Natural killer cell (primary cell): ENCODE measurements around the gene HSPA2. TPM values are rescaled to one million over a fixed set of nuclear protein-coding genes. Genes with fewer than 3 reads are reported as not detected.

ENCODE experiments used
- ATAC-seq, 3 donors: fragments of 150-1000 bp in 2 of 3; fragments of 200-7000 bp in 1 of 3; cut with Tn5 transposase; 1 replicate in 1 of 3; 2 replicates in 2 of 3; pipeline ENCODE4 v1.10.0; 2021; ENCODE audit warnings: mild to moderate bottlenecking in 2 of 3, moderate library complexity in 2 of 3
- DNase-seq, 2 donors: peaks; one replicate each; pipeline versions ENCODE4 v3.0.0 to v3.0.0-alpha.2; 2013 to 2021; ENCODE audit warnings: mixed read lengths in 1 of 2
- H3K27ac ChIP-seq: one replicate; pipeline ENCODE4 v1.5.1; 2013; ENCODE audit warnings: mild to moderate bottlenecking, low read length
- H3K27me3 ChIP-seq: one replicate; pipeline ENCODE4 v1.6.1; 2013; ENCODE audit warnings: low read length; ENCODE audit not compliant: control insufficient read depth, insufficient read depth
- H3K36me3 ChIP-seq: one replicate; pipeline ENCODE4 v1.6.1; 2013; ENCODE audit warnings: low read length; ENCODE audit not compliant: control insufficient read depth, insufficient read depth
- H3K4me1 ChIP-seq: one replicate; pipeline ENCODE4 v1.6.1; 2013; ENCODE audit warnings: low read length; ENCODE audit not compliant: control insufficient read depth, insufficient read depth
- H3K4me3 ChIP-seq: one replicate; pipeline ENCODE4 v1.5.1; 2013; ENCODE audit warnings: low read length
- H3K9me3 ChIP-seq: one replicate; pipeline ENCODE4 v1.6.1; 2013; ENCODE audit warnings: low read length; ENCODE audit not compliant: control insufficient read depth, insufficient read depth
- H3K27ac Mint-ChIP-seq, 2 donors: one replicate each; pipeline ENCODE4 v1.8.0; 2022; ENCODE audit warnings: mild to moderate bottlenecking in 2 of 2, mixed read lengths in 2 of 2, moderate library complexity in 1 of 2
- H3K27me3 Mint-ChIP-seq, 2 donors: one replicate each; pipeline ENCODE4 v1.8.0; 2022; ENCODE audit warnings: low read depth in 2 of 2, mixed read lengths in 2 of 2
- H3K36me3 Mint-ChIP-seq: one replicate; pipeline ENCODE4 v1.8.0; 2022; ENCODE audit warnings: mixed read lengths
- H3K4me1 Mint-ChIP-seq, 2 donors: one replicate each; pipeline ENCODE4 v1.8.0; 2022; ENCODE audit warnings: mixed read lengths in 2 of 2
- H3K4me3 Mint-ChIP-seq: one replicate; pipeline ENCODE4 v1.8.0; 2022; ENCODE audit warnings: mild to moderate bottlenecking, moderate library complexity, mixed read lengths
- H3K9me3 Mint-ChIP-seq, 2 donors: one replicate each; pipeline ENCODE4 v1.8.0; 2022; ENCODE audit warnings: mixed read lengths in 2 of 2
- whole genome bisulfite sequencing: methylation state at CpG from one replicate; pipeline ENCODE4 v1.1.7; 2013; ENCODE audit warnings: missing lambda C conversion rate; ENCODE audit not compliant: insufficient coverage; 5-methylcytosine and 5-hydroxymethylcytosine counted together
- intact Hi-C: fragments of 100-400 bp; cut with micrococcal nuclease; formaldehyde crosslinking; loops from one replicate; pipeline ENCODE4 v1.14.2; 2022
- total RNA-seq, 4 donors: library from RNA; stranded (reverse); fragments of 120-200 nt in 1 of 4; gene quantifications; one replicate each; pipeline versions ENCODE4 v1.2.3 to v1.2.4, GENCODE V29; 2013 to 2022
- TF ChIP-seq, protein P1 (sequence below): fragments of 200-600 bp; IDR thresholded peaks from one replicate; pipeline ENCODE4 v1.8.0; 2022; ENCODE audit warnings: antibody characterized with exemption

HSPA2 gene
- total RNA-seq, 3 donors from 2014 or later (not counting 1 experiment from before 2014, with no cell fraction given): 1.1 to 1.5 (median 1.1) TPM

DNA sequence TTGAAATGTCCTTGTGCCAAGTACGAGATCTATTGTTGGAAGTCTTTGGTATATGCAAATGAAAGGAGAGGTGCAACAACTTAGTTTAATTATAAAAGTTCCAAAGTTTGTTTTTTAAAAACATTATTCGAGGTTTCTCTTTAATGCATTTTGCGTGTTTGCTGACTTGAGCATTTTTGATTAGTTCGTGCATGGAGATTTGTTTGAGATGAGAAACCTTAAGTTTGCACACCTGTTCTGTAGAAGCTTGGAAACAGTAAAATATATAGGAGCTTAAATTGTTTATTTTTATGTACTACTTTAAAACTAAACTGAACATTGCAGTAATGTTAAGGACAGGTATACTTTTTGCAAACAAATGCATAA lies 2.3 kb downstream of the HSPA2 start:
- Mint-ChIP-seq H3K36me3 (no peaks in the 10 kb centered on the region), H3K4me1 (peaks cover 34 to 39% of the 10 kb centered on the region in 2 donors), H3K4me3 (peak overlapping the region; percentile 51), H3K27ac (no peak overlapping the region), H3K27me3 (peaks cover 13 to 25% of the 10 kb centered on the region in 2 donors), H3K9me3 (no peaks in the 10 kb centered on the region)
- intact Hi-C loops: no loop called here
- DNase-seq (no peak), ATAC-seq (no peak)
- Histone ChIP-seq H3K4me1 (peaks cover 34% of the 10 kb centered on the region), H3K9me3 (peaks cover 11% of the 10 kb centered on the region), H3K27me3 (peaks cover 9% of the 10 kb centered on the region), H3K36me3 (no peaks in the 10 kb centered on the region), H3K27ac (no peak overlapping the region), H3K4me3 (no peak overlapping the region)
- TF ChIP-seq, protein P1, sequence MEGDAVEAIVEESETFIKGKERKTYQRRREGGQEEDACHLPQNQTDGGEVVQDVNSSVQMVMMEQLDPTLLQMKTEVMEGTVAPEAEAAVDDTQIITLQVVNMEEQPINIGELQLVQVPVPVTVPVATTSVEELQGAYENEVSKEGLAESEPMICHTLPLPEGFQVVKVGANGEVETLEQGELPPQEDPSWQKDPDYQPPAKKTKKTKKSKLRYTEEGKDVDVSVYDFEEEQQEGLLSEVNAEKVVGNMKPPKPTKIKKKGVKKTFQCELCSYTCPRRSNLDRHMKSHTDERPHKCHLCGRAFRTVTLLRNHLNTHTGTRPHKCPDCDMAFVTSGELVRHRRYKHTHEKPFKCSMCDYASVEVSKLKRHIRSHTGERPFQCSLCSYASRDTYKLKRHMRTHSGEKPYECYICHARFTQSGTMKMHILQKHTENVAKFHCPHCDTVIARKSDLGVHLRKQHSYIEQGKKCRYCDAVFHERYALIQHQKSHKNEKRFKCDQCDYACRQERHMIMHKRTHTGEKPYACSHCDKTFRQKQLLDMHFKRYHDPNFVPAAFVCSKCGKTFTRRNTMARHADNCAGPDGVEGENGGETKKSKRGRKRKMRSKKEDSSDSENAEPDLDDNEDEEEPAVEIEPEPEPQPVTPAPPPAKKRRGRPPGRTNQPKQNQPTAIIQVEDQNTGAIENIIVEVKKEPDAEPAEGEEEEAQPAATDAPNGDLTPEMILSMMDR: no peak
- WGBS: 63% methylated on average over 4 of the region's 4 CpGs

DNA sequence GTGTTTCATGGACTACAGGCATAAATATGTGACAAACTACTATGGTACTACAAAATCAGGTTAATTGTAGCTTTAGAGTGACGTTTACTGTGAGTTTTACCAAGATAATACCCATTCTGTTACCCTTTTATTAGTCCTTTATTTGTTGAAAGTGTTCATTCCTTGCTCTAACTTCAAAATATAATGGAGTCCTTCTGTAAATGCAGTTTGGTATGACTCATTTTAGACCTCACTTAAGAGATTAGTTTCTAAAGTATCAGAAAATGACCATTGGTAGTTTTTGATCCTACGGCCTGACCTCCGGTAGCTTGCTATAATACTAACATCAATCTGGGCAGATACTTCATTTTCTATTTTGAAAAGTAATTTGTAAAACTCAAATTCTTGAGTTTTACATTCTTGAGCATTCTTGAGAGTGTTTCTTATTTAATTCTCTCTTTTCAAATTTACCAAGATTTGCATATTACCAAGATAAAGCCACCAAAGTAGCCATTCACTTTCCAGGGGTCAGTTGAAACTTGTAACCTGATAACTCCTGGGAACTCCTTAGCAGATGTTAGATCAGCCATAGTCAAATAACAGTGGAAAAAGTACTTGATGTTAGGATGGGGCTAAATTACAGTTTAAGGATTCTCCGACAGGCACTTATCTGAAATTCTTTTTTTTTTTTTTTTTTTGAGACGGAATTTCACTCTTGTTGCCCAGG lies 4.2 kb downstream of the HSPA2 start:
- no peak overlapping the region for H3K27ac Mint-ChIP-seq
- DNase-seq (no peak), ATAC-seq (no peak)
- TF ChIP-seq, protein P1: no peak
- Histone ChIP-seq H3K4me3 (no peak overlapping the region), H3K27ac (no peak overlapping the region), H3K27me3 (peaks cover 12% of the 10 kb centered on the region), H3K9me3 (peaks cover 11% of the 10 kb centered on the region), H3K4me1 (peaks cover 30% of the 10 kb centered on the region), H3K36me3 (no peaks in the 10 kb centered on the region)
- whole genome bisulfite sequencing: 92% methylated on average over 1 of the region's 5 CpGs
- H3K36me3 Mint-ChIP-seq: no peaks in the 10 kb centered on the region
- peaks cover 12 to 25% of the 10 kb centered on the region in 2 donors for H3K27me3 Mint-ChIP-seq
- H3K4me3 Mint-ChIP-seq: no peak overlapping the region
- peaks cover 33 to 35% of the 10 kb centered on the region in 2 donors for H3K4me1 Mint-ChIP-seq
- intact Hi-C loops: no loop called here
- H3K9me3 Mint-ChIP-seq: no peaks in the 10 kb centered on the region

DNA sequence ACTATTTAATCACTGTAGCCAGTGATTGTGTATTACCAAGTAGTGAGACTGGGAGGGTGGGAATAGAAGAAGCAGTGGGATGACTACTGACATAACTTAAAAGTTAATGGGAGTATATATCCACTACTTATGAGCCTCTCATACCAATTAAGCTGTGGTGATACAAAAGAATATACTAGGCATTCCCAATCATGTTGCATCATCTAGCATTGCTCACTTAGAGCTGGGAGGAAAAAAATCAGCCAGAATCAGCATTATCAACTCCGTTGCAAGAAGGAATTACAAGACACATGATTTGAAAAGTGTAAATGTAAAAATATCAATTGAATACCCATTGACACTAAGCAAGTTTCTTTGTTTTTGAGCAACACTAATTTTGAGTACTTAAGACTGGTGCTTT lies 8.5 kb downstream of the HSPA2 start:
- no peak overlapping the region for H3K27ac Mint-ChIP-seq
- peaks cover 12% of the 10 kb centered on the region for H3K4me1 ChIP-seq
- ATAC-seq: no peak
- H3K27me3 ChIP-seq: peaks cover 2% of the 10 kb centered on the region
- H3K27me3 Mint-ChIP-seq: peaks cover 0 to 10% of the 10 kb centered on the region in 2 donors
- no peak overlapping the region for H3K4me3 ChIP-seq
- H3K36me3 Mint-ChIP-seq: no peaks in the 10 kb centered on the region
- H3K27ac ChIP-seq: no peak overlapping the region
- intact Hi-C loops: no loop called here
- H3K4me3 Mint-ChIP-seq: peak overlapping the region; percentile 77
- DNase-seq: no peak
- TF ChIP-seq, protein P1: no peak
- peaks cover 16 to 17% of the 10 kb centered on the region in 2 donors for H3K4me1 Mint-ChIP-seq
- H3K9me3 Mint-ChIP-seq: no peaks in the 10 kb centered on the region
- WGBS: no CpG with 5 or more reads among the region's 1 CpG
- no peaks in the 10 kb centered on the region for H3K9me3 ChIP-seq
- H3K36me3 ChIP-seq: no peaks in the 10 kb centered on the region
